DMS153 treated with DMSO at 0.1 percent for 48 hours (cell line): ENCODE results near the gene ANO9.

Source experiments
- DNase-seq: peaks from one replicate; lab custom pipeline; 2025; ENCODE audit not compliant: unreplicated experiment; lab: John Stamatoyannopoulos, UW

Gene ANO9

DNA sequence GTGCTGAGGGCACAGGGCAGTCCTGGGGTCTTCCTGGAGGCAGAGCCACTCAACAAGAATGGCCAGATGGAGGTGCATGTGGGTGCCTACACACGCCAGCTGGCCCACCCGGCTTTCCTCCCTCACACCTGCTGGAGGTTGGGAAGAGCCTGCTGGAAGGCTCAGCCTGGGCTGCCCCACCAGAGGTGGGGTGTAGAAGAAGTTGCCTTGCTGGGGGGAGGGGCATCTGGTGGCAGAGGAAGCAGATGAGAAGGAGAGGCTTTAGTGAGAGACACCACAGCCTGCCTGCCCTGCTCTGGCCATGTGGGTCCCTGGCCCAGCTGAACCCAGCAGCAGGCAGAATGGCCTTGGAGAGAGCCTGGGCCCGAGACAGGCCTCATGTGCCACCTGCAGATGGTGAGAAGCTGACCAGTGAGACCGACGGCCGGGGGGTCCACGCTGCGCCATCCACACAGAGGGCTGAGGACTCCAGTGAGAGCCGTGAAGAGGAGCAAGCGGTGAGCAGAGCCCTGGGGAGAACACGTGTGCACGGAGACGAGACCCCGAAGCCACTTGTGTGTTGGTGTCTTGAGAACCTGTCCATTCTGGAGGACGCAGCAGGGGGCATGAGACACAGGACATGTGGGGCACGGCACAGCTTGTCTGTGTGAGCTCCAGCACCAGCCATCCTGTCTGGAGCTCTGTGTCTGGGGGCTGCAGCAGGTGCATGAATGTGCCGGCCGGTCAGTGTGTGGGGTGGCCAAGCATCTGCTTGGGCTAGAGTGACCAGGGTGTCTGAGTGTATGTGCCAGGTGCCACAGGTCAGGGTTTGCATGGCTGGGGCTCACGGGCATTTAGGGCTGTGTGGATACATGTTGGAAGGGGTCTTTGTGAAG lies 69.9 kb downstream of the ANO9 start:
- DNase-seq = no peak

DNA sequence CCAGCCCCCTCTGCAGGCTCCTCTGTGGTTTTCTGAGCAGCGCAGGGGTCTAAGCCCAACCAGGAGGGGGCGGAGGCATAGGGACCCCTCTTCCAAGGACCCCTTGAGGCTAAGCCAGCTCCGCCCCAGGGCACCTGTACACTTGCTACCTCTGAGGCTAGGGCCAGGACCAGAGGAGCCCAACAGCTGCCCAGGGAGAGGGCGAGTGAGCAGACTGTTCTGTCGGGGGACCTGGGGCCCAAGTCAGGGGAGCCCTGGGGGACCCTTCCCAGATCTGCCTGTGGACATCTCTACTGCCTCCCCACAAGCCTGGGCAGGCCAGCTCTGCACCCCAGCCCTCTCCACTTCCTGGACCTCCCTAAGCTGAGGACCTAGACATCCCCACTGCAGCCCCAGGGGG lies 70.8 kb downstream of the ANO9 start:
- DNase-seq = no peak

DNA sequence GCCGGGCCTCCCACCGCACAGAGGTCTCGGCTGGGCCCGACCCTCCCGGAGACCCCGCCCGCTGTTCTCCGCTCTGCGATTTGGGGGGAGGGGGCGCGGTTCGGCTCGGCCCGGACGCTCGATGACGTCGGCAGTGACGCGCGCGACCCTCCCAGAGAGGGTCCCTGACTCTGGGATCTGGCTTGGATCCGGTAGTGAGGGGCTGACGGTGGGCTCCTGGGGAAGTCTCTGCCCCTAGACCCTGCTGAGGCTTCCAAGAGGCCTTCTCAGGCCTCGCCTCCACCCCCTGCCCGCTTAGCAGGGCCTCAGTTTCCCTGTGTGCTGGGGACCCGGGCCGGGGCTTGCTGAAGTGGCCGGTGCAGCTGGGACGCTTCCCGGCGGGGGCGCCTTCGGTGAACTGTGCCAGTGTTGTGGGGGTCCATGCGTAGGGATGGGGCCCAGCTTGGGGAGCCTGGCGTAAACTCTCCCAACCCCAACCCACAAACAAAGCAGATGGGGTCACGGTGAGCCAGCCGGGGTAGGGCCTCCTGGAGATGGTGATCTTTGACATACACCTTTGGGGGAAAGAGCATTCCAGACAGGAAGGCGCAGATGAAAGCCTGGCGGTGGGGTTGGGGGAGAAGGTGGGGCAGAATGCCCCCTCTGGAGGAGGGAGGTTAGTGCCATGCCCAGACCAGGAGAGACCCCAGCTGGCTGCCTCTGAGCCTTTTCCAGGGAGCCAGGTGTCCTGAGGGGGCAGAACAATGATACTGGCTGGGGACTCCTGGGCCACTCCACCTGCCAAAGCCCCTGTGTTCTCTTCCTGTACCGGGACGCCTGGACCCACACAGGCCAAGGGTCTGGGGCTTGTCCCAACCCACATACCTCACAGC lies 71.5 kb downstream of the ANO9 start:
- no peak for DNase-seq

DNA sequence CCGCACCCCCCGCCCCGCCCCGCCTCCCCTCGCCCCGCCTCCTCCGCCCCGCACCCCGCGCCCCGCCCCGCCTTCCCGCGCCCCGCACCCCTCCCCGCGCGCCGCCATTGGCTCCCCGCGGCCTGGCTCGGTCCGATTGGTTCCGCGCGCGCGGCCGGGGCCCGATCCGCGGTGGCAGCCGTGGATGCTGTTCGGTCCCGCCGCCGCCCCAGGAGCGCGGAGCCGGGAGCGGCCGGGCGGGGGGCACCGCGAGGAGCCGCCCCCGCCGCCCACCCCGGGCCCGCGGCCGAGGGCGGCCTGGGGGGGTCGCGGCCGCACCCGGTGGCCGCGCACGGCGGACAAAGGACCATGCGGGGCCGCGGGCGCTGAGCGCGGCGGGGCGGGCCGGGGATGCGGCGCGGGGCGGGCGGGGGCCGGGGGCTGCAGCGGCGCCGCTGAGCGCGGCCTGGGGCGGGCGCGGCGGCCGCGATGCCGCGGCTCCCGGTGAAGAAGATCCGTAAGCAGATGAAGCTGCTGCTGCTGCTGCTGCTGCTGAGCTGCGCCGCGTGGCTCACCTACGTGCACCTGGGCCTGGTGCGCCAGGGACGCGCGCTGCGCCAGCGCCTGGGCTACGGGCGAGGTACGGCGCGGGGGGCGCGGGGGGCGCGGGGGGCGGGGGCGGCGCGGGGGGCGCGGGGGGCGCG lies 72.3 kb downstream of the ANO9 start, which contains the start of gene B4GALNT4:
B4GALNT4 (plus strand) TSS at position 164 of the 683 bp plus-strand sequence; CDS start at position 469, 305 bp downstream.
- no peak for DNase-seq

DNA sequence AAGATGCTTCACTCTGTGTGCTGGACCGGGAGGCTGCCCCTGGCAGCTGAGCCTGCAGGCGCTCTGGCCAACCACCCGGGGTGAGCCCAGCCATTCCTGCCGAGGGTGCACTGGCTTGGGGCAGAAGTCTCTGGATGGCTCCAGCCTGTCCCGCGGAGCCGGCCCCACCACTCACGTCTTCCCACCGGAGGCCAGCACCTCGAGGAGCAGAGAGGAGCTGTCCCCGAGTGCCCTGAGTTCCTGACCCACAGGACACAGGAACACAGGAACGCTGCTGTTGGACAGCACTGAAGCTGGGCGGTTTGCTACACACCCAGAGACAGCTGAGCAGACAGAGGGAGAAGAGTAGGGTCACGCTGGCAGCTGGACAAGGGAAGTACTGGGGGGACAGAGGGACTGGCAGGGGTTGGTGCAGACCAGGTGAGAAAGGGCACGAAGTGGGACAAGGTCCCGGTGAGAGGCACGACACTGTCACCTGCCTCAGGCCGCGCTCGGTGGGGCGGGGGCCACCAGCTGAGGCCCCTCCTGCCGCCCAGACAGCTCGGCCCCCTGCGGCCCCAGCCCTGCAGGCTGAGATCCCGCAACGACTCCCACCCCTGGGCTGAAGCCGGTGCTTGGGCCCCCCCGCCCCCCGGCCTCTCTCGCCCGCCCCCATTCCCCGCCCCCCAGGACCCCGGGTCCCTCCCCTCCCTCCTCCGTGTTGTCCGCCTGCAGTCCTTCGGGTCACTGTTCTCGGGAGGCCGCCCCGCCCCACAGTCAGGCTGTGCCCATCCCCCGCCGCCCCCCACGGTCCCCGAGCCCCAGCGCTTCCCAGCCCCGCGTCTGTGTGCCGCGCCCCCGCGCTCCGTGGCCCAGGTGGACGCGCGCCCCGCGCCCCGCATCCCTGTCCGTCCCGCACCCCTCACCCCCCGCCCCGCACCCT lies 73.1 kb downstream of the ANO9 start:
- no peak for DNase-seq

DNA sequence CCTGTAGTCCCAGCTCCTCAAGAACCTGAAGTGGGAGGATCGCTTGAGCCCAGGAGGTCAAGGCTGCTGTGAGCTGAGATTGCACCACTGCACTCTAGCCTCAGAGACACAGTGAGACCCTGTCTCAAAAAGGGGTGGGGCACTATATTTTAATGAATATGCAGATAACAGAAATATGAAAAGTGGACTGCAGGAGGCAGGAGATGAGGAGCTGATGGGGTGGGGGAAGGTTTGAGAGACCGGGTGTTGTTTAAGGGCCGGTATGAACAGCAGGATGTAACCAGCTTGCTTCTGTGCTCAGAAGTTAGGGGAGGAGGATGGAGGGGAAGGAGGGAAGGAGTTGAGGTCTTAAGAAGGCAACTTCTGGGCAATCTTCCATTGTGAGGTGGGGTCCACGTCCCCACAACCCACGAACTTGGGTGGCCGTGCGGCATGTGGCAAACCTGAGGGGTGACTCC lies 73.8 kb downstream of the ANO9 start:
- DNase-seq = no peak
